Rectal smooth muscle tissue (tissue), 1 donor: ENCODE measurements around the gene SLC29A3.
A peak's percentile ranks its signal among the peaks of the same experiment; 100 is the strongest.

Experiments
- H3K27ac ChIP-seq: one replicate; pipeline ENCODE4 v1.7.0; 2013; ENCODE audit warnings: low read depth, low read length, inconsistent platforms
- H3K27me3 ChIP-seq: one replicate; pipeline ENCODE4 v1.7.0; 2013; ENCODE audit warnings: low read length; ENCODE audit not compliant: control insufficient read depth, insufficient read depth
- H3K36me3 ChIP-seq: one replicate; pipeline ENCODE4 v1.7.0; 2013; ENCODE audit warnings: low read length; ENCODE audit not compliant: control insufficient read depth, insufficient read depth
- H3K4me1 ChIP-seq: one replicate; pipeline ENCODE4 v1.7.0; 2013; ENCODE audit warnings: low read length; ENCODE audit not compliant: control insufficient read depth, insufficient read depth
- H3K4me3 ChIP-seq: one replicate; pipeline ENCODE4 v1.7.0; 2013; ENCODE audit warnings: low read length
- H3K9ac ChIP-seq: one replicate; pipeline ENCODE4 v1.7.0; 2013; ENCODE audit warnings: low read length

The SLC29A3 gene

DNA sequence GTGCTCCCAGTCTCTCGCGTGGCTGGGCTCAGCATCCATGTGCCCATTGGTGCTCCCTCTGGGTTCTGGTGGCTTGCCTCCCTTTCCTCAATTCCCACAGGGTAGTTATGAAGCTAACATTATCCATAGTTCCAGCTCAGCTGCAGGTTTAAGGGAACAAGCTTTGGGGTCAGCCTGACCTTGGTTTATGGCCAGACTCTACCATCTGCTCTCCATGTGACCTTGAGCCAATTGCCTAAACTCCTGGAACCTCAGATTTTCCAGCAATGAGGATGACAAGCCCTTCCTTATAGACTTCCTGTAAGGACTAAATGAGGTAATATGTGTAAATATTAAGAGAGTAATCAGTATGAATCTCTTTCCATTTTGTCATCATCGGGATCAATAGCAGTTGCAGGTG is 10.1 kb upstream of the SLC29A3 start:
- no peaks in the 10 kb centered on the region for H3K27me3 ChIP-seq
- H3K9ac ChIP-seq: no peak overlapping the region
- H3K4me3 ChIP-seq: no peak overlapping the region
- H3K27ac ChIP-seq: no peak overlapping the region
- H3K4me1 ChIP-seq: peaks cover 9% of the 10 kb centered on the region
- H3K36me3 ChIP-seq: no peaks in the 10 kb centered on the region

- H3K4me3 ChIP-seq: no peak overlapping the region
- no peaks in the 10 kb centered on the region for H3K36me3 ChIP-seq
- peaks cover 13% of the 10 kb centered on the region for H3K4me1 ChIP-seq
- no peak overlapping the region for H3K9ac ChIP-seq
- H3K27me3 ChIP-seq: no peaks in the 10 kb centered on the region
- H3K27ac ChIP-seq: no peak overlapping the region
Observed at GRCh38 chr10:71309919-71310318, 9.1 kb upstream of the SLC29A3 start.

- no peak overlapping the region for H3K4me3 ChIP-seq
- H3K27ac ChIP-seq: no peak overlapping the region
- H3K36me3 ChIP-seq: no peaks in the 10 kb centered on the region
- H3K9ac ChIP-seq: no peak overlapping the region
- no peaks in the 10 kb centered on the region for H3K27me3 ChIP-seq
- peaks cover 13% of the 10 kb centered on the region for H3K4me1 ChIP-seq
Observed at GRCh38 chr10:71312220-71312619, 6.8 kb upstream of the SLC29A3 start.

DNA sequence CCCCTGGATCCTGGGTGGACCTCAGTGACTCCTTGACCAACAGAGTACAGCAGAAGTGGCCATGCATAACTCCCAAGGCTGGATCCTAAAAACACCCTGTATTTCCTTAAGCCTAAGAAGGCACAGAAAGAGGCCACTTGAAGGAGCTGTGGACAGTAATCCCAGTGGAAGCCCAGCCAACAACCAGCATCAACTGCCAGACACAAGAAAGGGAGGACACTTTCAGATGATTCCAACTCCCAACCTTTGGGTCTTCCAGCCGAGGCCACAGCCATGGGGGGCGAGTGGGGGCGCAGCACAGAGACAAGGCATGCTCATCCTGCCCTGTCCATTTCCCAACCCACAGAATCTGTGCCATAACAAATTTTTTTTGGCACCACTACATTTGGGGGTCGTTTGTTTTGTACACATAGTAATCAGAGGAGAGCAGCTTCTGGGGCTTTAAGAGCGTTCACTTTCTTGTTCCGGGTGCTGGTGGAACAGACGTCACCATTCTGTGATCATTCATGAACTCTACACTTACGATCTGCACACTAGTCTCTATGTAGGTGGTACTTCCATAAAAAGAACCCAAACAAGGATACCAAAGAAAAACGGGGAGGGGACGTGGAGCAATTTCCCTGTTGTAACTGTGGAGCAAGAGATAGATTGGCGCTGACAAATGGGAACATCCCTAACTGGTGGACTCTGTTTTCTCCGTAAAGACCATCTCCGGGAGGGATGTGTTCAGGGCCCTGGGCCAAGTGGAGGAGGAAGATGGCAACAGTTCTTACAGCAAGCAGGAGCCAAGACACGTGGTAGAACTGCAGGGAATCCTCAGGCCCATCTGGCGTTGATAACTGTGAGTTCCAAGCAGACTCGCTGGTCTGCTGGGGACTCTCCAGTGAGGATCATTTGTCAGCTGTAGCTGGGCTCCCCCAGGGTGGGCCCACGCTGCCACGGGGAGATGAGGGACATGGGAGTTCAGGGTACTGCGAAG is 6.0 kb upstream of the SLC29A3 start:
- H3K4me1 ChIP-seq: peaks cover 13% of the 10 kb centered on the region
- H3K27ac ChIP-seq: peak overlapping the region; percentile 42
- H3K36me3 ChIP-seq: no peaks in the 10 kb centered on the region
- H3K9ac ChIP-seq: no peak overlapping the region
- H3K4me3 ChIP-seq: peak overlapping the region; percentile 30
- no peaks in the 10 kb centered on the region for H3K27me3 ChIP-seq

DNA sequence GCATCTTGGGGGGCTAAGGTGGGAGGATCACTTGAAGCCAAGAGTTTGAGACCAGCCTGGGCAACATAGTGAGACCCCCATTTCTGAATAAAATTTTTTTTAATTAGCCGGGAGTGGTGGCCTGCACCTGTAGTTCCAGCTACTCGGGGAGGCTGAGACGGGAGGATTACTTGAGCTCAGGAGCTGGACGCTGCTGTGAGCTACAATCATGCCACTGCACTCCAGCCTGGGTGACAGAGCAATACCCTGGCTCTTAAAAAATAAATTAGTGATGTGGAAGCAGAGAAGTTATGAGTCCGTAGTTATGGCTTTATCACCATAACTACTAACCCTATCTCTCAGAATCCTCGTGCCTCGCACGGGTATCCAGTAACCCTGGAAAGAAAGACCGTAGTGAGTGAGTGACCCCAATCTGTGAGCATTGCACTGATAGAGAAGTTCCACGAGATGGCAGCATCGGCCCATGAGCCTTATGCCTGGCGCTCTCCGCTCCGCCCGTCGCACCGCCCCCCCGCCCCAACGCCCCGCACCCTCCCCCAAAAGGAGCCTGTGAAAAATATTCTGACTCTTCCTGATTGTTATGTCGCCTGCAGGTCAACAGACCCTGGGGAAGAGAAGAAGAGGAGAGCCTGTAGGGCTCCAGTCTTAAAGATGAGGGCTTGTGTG is 4.9 kb upstream of the SLC29A3 start:
- H3K4me1 ChIP-seq: peaks cover 16% of the 10 kb centered on the region
- H3K27me3 ChIP-seq: no peaks in the 10 kb centered on the region
- peak overlapping the region; percentile 25 for H3K9ac ChIP-seq
- H3K27ac ChIP-seq: peak overlapping the region; percentile 16
- H3K4me3 ChIP-seq: peak overlapping the region; percentile 41
- no peaks in the 10 kb centered on the region for H3K36me3 ChIP-seq

DNA sequence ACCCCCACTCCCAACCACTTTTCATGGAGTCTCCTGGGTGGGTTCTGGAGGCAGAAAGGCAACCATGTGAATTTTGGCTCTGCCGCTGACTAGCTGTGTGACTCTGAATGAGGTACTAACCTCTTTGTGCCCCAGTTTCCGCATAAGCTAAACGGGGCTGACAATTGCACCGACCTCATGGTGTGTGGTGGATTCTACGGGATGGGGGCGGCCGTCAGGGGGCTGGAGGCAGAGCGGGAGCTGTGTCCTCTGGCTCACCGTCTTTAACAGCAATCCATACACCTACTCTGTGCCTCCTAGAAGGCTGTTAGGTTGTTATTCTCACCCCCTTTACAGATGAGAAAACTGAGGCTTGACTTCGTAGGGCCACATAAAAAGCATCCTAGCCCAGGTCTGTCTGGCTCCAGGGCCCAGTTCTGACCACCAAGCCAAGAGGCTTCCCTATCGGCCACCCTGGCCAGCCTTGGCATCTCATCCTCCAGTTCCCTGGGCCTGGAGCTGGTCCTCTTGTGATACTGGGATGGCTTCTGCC is 4.3 kb upstream of the SLC29A3 start:
- no peaks in the 10 kb centered on the region for H3K36me3 ChIP-seq
- H3K27ac ChIP-seq: no peak overlapping the region
- peak overlapping the region; percentile 41 for H3K4me3 ChIP-seq
- no peaks in the 10 kb centered on the region for H3K27me3 ChIP-seq
- H3K9ac ChIP-seq: peak overlapping the region; percentile 25
- H3K4me1 ChIP-seq: peaks cover 16% of the 10 kb centered on the region

DNA sequence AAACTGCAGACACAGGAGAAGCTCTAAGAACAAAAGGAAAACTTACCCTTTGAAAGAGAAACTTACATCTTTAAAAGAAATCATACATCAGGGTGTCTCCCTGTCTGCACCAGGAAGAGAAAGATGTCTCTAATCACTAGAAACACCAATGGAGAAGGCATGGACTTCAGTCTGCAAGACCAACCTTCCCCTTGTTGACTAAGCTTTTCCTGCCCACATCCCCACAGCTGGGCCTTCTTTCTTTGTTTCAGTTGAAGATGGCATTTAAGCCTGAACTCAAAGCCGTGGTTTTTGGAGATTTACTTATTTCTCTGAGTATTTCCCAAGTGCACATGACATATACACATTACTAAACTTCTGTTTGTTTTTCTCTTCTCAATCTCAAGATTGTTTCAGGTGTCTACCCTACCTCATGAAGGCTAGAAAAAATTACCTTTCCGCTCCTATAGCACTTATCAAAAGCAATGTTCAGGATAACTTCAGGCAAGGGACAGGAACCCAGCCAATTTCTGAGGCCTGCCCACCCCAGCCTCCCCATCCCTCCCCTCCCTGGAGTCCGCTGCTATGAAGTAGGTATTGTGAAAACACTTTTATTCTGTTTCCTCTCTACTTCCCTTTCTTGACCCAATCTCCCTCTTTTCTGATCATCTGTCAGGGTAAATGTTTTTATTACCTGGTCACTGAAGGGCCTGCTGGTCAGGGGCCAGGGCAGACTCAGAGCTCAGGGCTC is 2.8 kb upstream of the SLC29A3 start:
- Histone ChIP-seq H3K4me3 (no peak overlapping the region), H3K27ac (no peak overlapping the region), H3K36me3 (no peaks in the 10 kb centered on the region), H3K27me3 (no peaks in the 10 kb centered on the region), H3K4me1 (peaks cover 16% of the 10 kb centered on the region), H3K9ac (no peak overlapping the region)

DNA sequence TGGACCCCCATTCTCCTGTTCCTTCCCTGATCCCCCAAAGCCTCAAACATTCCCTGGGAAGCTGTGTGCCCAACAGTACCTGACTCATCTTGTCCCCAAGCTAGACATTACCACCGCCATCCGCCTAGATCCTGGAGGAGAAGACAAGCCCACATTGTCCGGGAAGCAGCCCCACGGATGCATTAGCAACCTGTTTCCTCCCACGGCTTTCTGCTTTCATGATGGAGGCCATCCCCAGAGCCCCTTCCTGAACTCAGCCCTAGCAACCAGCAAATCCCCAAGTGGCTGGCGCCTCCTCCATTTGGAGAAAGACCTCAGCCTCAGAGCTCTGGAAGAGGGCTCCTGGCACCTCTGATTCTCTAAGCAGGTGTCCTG is 2.3 kb upstream of the SLC29A3 start:
- Histone ChIP-seq H3K9ac (no peak overlapping the region), H3K4me3 (no peak overlapping the region), H3K36me3 (no peaks in the 10 kb centered on the region), H3K4me1 (peaks cover 16% of the 10 kb centered on the region), H3K27ac (no peak overlapping the region), H3K27me3 (no peaks in the 10 kb centered on the region)

GRCh38 chr10:71317739-71318138 is 1.3 kb upstream of the SLC29A3 start:
- Histone ChIP-seq H3K4me3 (no peak overlapping the region), H3K27ac (no peak overlapping the region), H3K9ac (no peak overlapping the region), H3K27me3 (no peaks in the 10 kb centered on the region), H3K4me1 (peaks cover 16% of the 10 kb centered on the region), H3K36me3 (no peaks in the 10 kb centered on the region)

DNA sequence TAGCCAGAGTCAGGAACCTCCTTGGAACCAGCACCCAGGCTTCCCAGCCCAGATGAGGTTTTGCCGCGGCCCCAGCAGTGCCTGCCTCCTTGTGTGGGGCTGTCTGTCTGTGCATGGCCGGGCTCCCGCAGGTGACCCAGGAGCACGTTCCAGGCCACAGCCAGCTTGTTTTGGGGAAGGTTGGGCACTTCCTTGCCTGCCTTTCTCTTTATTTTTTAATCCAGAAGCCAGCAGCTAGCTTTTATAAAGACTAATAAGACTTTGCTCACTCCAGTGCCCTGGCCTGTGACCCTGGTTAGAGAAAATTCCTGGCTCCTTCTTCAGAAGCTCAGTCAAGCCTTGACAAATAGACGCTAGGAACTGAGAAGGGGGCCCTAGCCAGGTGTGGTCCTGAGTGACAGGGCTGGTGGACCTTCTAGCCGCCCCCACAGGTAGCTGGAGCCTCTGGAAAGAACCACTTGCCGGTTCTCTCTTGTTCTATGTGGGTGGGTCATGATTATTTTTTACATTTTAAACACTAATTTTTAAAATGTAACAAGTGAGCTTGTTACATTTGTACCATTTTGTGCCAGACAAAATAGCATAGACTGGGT is 837 bp downstream of the SLC29A3 start:
- Histone ChIP-seq H3K27ac (peak overlapping the region; percentile 71), H3K4me3 (peak overlapping the region; percentile 88), H3K4me1 (peaks cover 2% of the 10 kb centered on the region), H3K36me3 (no peaks in the 10 kb centered on the region), H3K27me3 (no peaks in the 10 kb centered on the region), H3K9ac (peak overlapping the region; percentile 86)

- H3K9ac ChIP-seq: no peak overlapping the region
- H3K27me3 ChIP-seq: no peaks in the 10 kb centered on the region
- no peak overlapping the region for H3K4me3 ChIP-seq
- H3K4me1 ChIP-seq: peaks cover 2% of the 10 kb centered on the region
- H3K36me3 ChIP-seq: no peaks in the 10 kb centered on the region
- no peak overlapping the region for H3K27ac ChIP-seq
Observed at GRCh38 chr10:71320592-71320991, 1.5 kb downstream of the SLC29A3 start.

DNA sequence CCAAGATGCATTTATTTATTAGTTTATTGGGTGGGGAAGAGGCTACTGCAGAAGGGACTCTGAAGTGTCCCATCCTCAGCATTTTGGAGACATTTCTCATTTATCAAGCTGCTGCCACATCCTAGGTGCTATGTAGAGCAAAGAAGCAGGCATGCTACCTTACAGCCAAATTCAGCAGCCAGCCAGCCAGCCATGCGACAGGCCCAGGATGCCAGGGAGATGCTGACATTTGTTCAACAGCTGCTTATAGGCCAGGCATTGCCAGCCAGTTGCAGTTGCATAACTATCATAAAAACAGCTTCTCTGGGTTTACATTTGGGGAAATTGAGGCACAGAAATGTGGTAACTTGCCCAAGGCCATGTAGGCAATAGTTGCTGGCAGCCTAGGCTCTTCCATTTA is 2.3 kb downstream of the SLC29A3 start:
- H3K4me3 ChIP-seq: no peak overlapping the region
- no peak overlapping the region for H3K27ac ChIP-seq
- H3K27me3 ChIP-seq: no peaks in the 10 kb centered on the region
- no peak overlapping the region for H3K9ac ChIP-seq
- H3K4me1 ChIP-seq: peaks cover 2% of the 10 kb centered on the region
- H3K36me3 ChIP-seq: no peaks in the 10 kb centered on the region
